Stomach (tissue), 9 donors: Measurements from ENCODE around the gene NMT1. TPM values are rescaled to one million over a fixed set of nuclear protein-coding genes. Genes with fewer than 3 reads are reported as not detected.

Experiments
- DNase-seq, 2 donors: peaks; one replicate each; pipeline versions ENCODE4 v3.0.0 to v3.0.0-alpha.2; 2013 to 2019
- H3K27ac ChIP-seq, 5 donors: fragments of 200-600 bp in 4 of 5; sonication (generic) in 4 of 5; one replicate each; pipeline ENCODE4 v1.5.1; 2013 to 2019; ENCODE audit warnings: mild to moderate bottlenecking in 1 of 5, moderate library complexity in 1 of 5
- H3K27me3 ChIP-seq, 3 donors: fragments of 200-600 bp; sonication (generic); one replicate each; pipeline ENCODE4 v1.5.1; 2017 to 2019; ENCODE audit warnings: mixed run types in 1 of 3
- H3K36me3 ChIP-seq, 4 donors: fragments of 200-600 bp; sonication (generic); 1 replicate in 3 of 4; 2 replicates in 1 of 4; pipeline ENCODE4 v1.5.1; 2016 to 2019
- H3K4me1 ChIP-seq, 4 donors: fragments of 200-600 bp; sonication (generic); one replicate each; pipeline ENCODE4 v1.5.1; 2016 to 2019
- H3K4me3 ChIP-seq, 4 donors: fragments of 200-600 bp; sonication (generic) in 3 of 4; one replicate each; pipeline ENCODE4 v1.5.1; 2016 to 2019; ENCODE audit warnings: mild to moderate bottlenecking in 1 of 4
- H3K9me3 ChIP-seq, 4 donors: fragments of 200-600 bp; sonication (generic); one replicate each; pipeline ENCODE4 v1.5.1; 2016 to 2019
- CTCF ChIP-seq, 7 experiments: fragments of 450-650 bp in 4 of 7; fragments of 200-600 bp in 3 of 7; sonication (generic) in 3 of 7; IDR thresholded peaks; one replicate each; pipeline ENCODE4 v1.5.1; 2016 to 2019; ENCODE audit warnings: antibody characterized with exemption in 7 of 7, control low read depth in 2 of 7, mild to moderate bottlenecking in 1 of 7
- EP300 ChIP-seq: sonication (generic); formaldehyde crosslinking; IDR thresholded peaks from one replicate; pipeline ENCODE4 v1.6.1; 2017; ENCODE audit warnings: antibody characterized with exemption
- POLR2A ChIP-seq, 4 donors: fragments of 450-650 bp; IDR thresholded peaks; one replicate each; pipeline ENCODE4 v1.6.1; 2016; ENCODE audit warnings: antibody characterized with exemption in 4 of 4, control low read depth in 2 of 4, mild to moderate bottlenecking in 1 of 4, moderate library complexity in 1 of 4
- POLR2AphosphoS5 ChIP-seq, 3 donors: sonication (generic); formaldehyde crosslinking; IDR thresholded peaks; one replicate each; pipeline ENCODE4 v1.6.1; 2016; ENCODE audit warnings: antibody characterized with exemption in 3 of 3
- WGBS, 5 donors: extraction: QIAGEN DNeasy Blood & Tissue Kit in 3 of 5; methylation state at CpG; one replicate each; pipeline versions ENCODE4 v1.1.5 to v1.1.7; 2013 to 2018; 5-methylcytosine and 5-hydroxymethylcytosine counted together
- intact Hi-C: fragments of 100-400 bp; cut with DNase I; formaldehyde crosslinking; loops from one replicate; pipeline ENCODE4 v1.15.1; 2023; ENCODE audit warnings: low total_unique reads
- polyA plus RNA-seq, 3 donors: library from polyadenylated mRNA; stranded (reverse); fragments of 200-250 nt; gene quantifications; one replicate each; pipeline ENCODE4 v1.2.3, GENCODE V29; 2013
- total RNA-seq, 5 donors: library from RNA; depleted of rRNA; stranded (reverse); fragments of >200 nt; gene quantifications; one replicate each; pipeline versions ENCODE4 v1.1.0 to v1.2.3, GENCODE V29; 2014 to 2016
- donor health status: healthy with polysubstance abuse.
- donor health status: Bipolar disorder and iron deficiency.
- donor health status: healthy.

Gene NMT1
- total and polyA plus RNA-seq, 8 donors, result 23.3 to 230 (median 73.5) TPM

GRCh38 chr17:45132572-45133463 lies 71.7 kb downstream of the NMT1 start:
- 0 to 1% (median 0%) methylated on average over 30 to 71 of the region's 71 CpGs for WGBS, 5 donors
- H3K4me1 ChIP-seq, result peaks cover 53 to 81% (median 72%) of the 10 kb centered on the region in 4 donors

GRCh38 chr17:45135192-45135977 lies 74.3 kb downstream of the NMT1 start, which contains the start of gene ACBD4:
Gene ACBD4, plus strand, starts transcription at chr17:45135687. Its CDS starts 458 bp downstream, at chr17:45136145.
- H3K36me3 ChIP-seq, result peaks cover 0 to 22% (median 10%) of the 10 kb centered on the region in 4 donors
- H3K9me3 ChIP-seq, result no peaks in the 10 kb centered on the region
- DNase-seq, result peak; percentile 97 to 98
- peak within 1 kb of the TSS; percentile 61 to 78 (median 70) for H3K4me3 ChIP-seq
- intact Hi-C loops, result loop anchor here (5.0 kb wide), 1 partner anchor 62 kb away; no protein-coding TSS in a partner anchor
- H3K4me1 ChIP-seq, result peaks cover 27 to 57% (median 49%) of the 10 kb centered on the region in 4 donors
- H3K27me3 ChIP-seq, result no peaks in the 10 kb centered on the region
- WGBS, 5 donors, result 5 to 9% (median 5%) methylated on average over 25 to 40 of the region's 40 CpGs
- peak within 1 kb of the TSS; percentile 84 to 93 (median 89) for H3K27ac ChIP-seq
- TF ChIP-seq POLR2AphosphoS5 (IDR thresholded peaks at IDR 0.05), result peak; percentile 70 to 94 (median 72)
- TF ChIP-seq EP300, result no peak
- peak in 6 of 7 experiments; percentile 96 to 100 (median 100) for TF ChIP-seq CTCF (IDR thresholded peaks at IDR 0.05)
- no peak for TF ChIP-seq POLR2A (IDR thresholded peaks at IDR 0.05)

More at GRCh38 chr17:45132572-45133463, 71.7 kb downstream of the NMT1 start:
- Histone ChIP-seq H3K36me3 (peaks cover 0 to 2% (median under 1%) of the 10 kb centered on the region in 4 donors), H3K9me3 (no peaks in the 10 kb centered on the region), H3K27me3 (no peaks in the 10 kb centered on the region), H3K27ac (peak overlapping the region; percentile 95 to 99 (median 98)), H3K4me3 (peak overlapping the region; percentile 88 to 94 (median 92))
- intact Hi-C loops, result no loop called here
- TF ChIP-seq POLR2A (IDR thresholded peaks at IDR 0.05) (no peak), POLR2AphosphoS5 (IDR thresholded peaks at IDR 0.05) (peak in 2 of 3 donors; percentile 65 to 82), CTCF (IDR thresholded peaks at IDR 0.05) (peak in 5 of 7 experiments; percentile 73 to 92 (median 82)), EP300 (no peak)
- DNase-seq, result peak; percentile 89 to 93

- Histone ChIP-seq H3K27me3 (no peaks in the 10 kb centered on the region), H3K36me3 (peaks cover 0 to 22% (median 10%) of the 10 kb centered on the region in 4 donors), H3K4me3 (peak overlapping the region; percentile 61 to 78 (median 70)), H3K9me3 (no peaks in the 10 kb centered on the region), H3K4me1 (peaks cover 19 to 49% (median 41%) of the 10 kb centered on the region in 4 donors), H3K27ac (peak overlapping the region; percentile 84 to 93 (median 89))
- 42 to 69% (median 45%) methylated on average over 8 to 21 of the region's 21 CpGs for WGBS, 5 donors
- intact Hi-C loops, result loop anchor here (5.0 kb wide), 1 partner anchor 61 kb away; no protein-coding TSS in a partner anchor
- DNase-seq, result no peak
- TF ChIP-seq POLR2A (IDR thresholded peaks at IDR 0.05) (no peak), EP300 (no peak), POLR2AphosphoS5 (IDR thresholded peaks at IDR 0.05) (no peak), CTCF (IDR thresholded peaks at IDR 0.05) (no peak)
Measured at GRCh38 chr17:45135978-45136791, 75.1 kb downstream of the NMT1 start.
